Measurements from ENCODE around the gene FUT3. TPM values are rescaled to one million over a fixed set of nuclear protein-coding genes. Genes with fewer than 3 reads are reported as not detected.
A peak's percentile ranks its signal among the peaks of the same experiment; 100 is the strongest.

Gene FUT3
- total and polyA plus RNA-seq, 2 of the 8 experiments (the other 6 are each of a cell fraction or from before 2014, with no cell fraction given) = 0.15 to 0.63 TPM

DNA sequence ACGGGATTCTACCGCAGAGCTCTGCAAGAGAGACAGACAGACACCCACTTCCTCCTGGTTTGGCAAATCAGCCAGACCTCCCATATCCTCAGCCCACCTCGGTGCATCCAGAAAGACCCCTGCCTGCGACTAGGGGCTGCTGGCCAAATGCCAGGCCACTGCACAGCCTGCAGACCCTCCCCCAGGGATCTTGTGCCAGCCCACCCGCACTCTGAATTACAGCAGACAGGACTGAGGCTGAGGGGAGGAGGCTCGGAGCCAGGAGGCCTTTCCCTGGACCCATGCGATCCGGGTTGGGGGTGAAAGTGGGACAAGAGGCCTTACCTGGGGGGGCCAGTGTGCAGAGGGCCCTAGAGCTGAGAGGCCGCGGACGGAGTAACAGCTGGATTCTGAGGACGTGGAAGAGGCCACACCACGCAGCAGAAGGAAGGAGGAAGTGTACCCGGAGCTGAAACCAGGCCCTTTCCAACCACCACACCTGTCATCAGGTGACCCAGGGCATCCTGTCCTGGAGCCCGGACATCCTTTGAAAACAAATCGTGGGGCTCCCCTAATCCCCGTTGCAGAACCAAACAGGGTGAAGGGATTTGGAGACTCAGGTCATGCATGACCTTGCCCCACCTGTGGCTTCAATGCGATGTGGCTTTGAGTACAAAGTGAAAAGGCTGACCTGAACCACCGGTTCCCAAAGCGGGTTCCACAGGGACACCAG lies 12.7 kb downstream of the FUT3 start:
- 91% methylated on average over 17 of the region's 20 CpGs; no CpG with 5 or more reads in 1 of the 2 experiments for WGBS, 2 experiments (ENCODE audit: extremely low coverage in 1 of 2, insufficient coverage in 1 of 2, insufficient read length in 1 of 2, insufficient replicate concordance in 2 of 2, low coverage in 1 of 2, low lambda C conversion rate in 2 of 2, missing lambda C conversion rate in 1 of 2)
- FAIRE-seq (no peak), DNase-seq (ENCODE audit: low read depth in 1 of 2, low spot score in 2 of 2) (no peak)
- Histone ChIP-seq H4K5ac (ENCODE audit: insufficient read length, low read depth, low read length) (no peak overlapping the region), H3K9me3 (ENCODE audit: insufficient read depth in 2 of 2, low read depth in 1 of 2, low read length in 1 of 2) (no peaks in the 10 kb centered on the region), H2BK120ac (replicated peaks; ENCODE audit: low read depth, low read length) (no peak overlapping the region), H3K4me2 (ENCODE audit: insufficient read depth in 1 of 2, low read depth in 2 of 2, low read length in 2 of 2) (no peak overlapping the region), H2BK5ac (ENCODE audit: low read depth, low read length) (no peak overlapping the region), H3K4me3 (ENCODE audit: extremely low read depth in 1 of 4, insufficient read depth in 2 of 4, low read depth in 3 of 4, low read length in 4 of 4) (no peak overlapping the region), H3K79me1 (ENCODE audit: low read depth, low read length) (no peaks in the 10 kb centered on the region), H3K4me1 (replicated peaks in 1 of 4; ENCODE audit: control insufficient read depth in 3 of 4, insufficient read depth in 4 of 4, low read length in 3 of 4) (no peaks in the 10 kb centered on the region; a peak in 1 of 7 replicates), H3K27ac (ENCODE audit: low read depth, low read length) (no peak overlapping the region), H4K20me1 (replicated peaks in 1 of 2; ENCODE audit: control insufficient read depth in 1 of 2, insufficient read depth in 2 of 2, low read length in 2 of 2) (no peaks in the 10 kb centered on the region), H3K56ac (replicated peaks; ENCODE audit: insufficient read length, low read depth, low read length) (no peak overlapping the region), H2AFZ (ENCODE audit: low read length) (no peak overlapping the region), H3K4ac (replicated peaks; ENCODE audit: insufficient read length, low read depth, low read length) (no peak overlapping the region), H4K91ac (replicated peaks; ENCODE audit: insufficient read length, low read length) (no peak overlapping the region), H3K23me2 (ENCODE audit: low read depth, low read length) (no peaks in the 10 kb centered on the region), H3K36me3 (ENCODE audit: control insufficient read depth in 2 of 4, insufficient read depth in 4 of 4, low read length in 3 of 4) (no peaks in the 10 kb centered on the region), H3K9ac (replicated peaks in 1 of 4; ENCODE audit: extremely low read depth in 1 of 4, low read depth in 3 of 4, low read length in 3 of 4) (no peak overlapping the region), H2AK5ac (ENCODE audit: low read depth, low read length) (no peak overlapping the region), H3K23ac (ENCODE audit: insufficient read length) (no peak overlapping the region), H3K27me3 (replicated peaks in 1 of 4; ENCODE audit: control insufficient read depth in 3 of 4, extremely low read depth in 1 of 4, insufficient read depth in 3 of 4, low read length in 3 of 4) (peaks cover 0 to 3% (median 0%) of the 10 kb centered on the region in 4 experiments; a peak in 3 of 7 replicates), H2BK15ac (ENCODE audit: low read length) (no peak overlapping the region), H2BK12ac (ENCODE audit: low read depth, low read length) (no peak overlapping the region), H3K18ac (ENCODE audit: extremely low read depth, low read length) (no peak overlapping the region), H3K14ac (ENCODE audit: insufficient read length) (no peak overlapping the region), H3K79me2 (ENCODE audit: control insufficient read depth in 1 of 2, insufficient read depth in 2 of 2, low read length in 2 of 2) (no peaks in the 10 kb centered on the region), H4K8ac (ENCODE audit: extremely low read depth, insufficient read depth, low read length) (0 out of 2 replicates have a peak overlapping the region, but pooled peaks have one; percentile 23), H2BK20ac (ENCODE audit: low read length) (no peak overlapping the region)
- CTCF ChIA-PET (ENCODE audit: partially characterized antibody) = interaction anchor here (2.8 kb wide), 1 partner anchor 34 kb away, joined by 6 read pairs; no protein-coding TSS in a partner anchor
- TF ChIP-seq KDM5A (IDR thresholded peaks at IDR 0.05; ENCODE audit: low read length) = no peak
- no peak for TF ChIP-seq SIN3A (conservative IDR thresholded peaks at IDR 0.05 in 1 of 2, IDR thresholded peaks at IDR 0.05 in 1 of 2; ENCODE audit: low read depth in 1 of 2, low read length in 2 of 2)
- TF ChIP-seq EP300 (IDR thresholded peaks at IDR 0.05; ENCODE audit: borderline replicate concordance in 1 of 2, low read depth in 2 of 2, low read length in 2 of 2) = no peak
- TF ChIP-seq CBX5 (IDR thresholded peaks at IDR 0.05; ENCODE audit: low read depth, low read length) = no peak
- TF ChIP-seq TAF7 (optimal IDR thresholded peaks at IDR 0.05; ENCODE audit: borderline replicate concordance, low read depth, low read length) = no peak
- TF ChIP-seq POU5F1 (IDR thresholded peaks at IDR 0.05; ENCODE audit: low read depth, low read length) = no peak
- TF ChIP-seq EGR1 (IDR thresholded peaks at IDR 0.05; ENCODE audit: borderline replicate concordance, low read depth, low read length) = no peak
- TF ChIP-seq GABPA (IDR thresholded peaks at IDR 0.05; ENCODE audit: borderline replicate concordance, insufficient read depth, low read length) = no peak
- POLR2A ChIA-PET (ENCODE audit: partially characterized antibody) = interaction anchor here (3.0 kb wide), 1 partner anchor 10 kb away, joined by 16 read pairs; no protein-coding TSS in a partner anchor

Data from H1 (cell line).